Naive thymus-derived CD8-positive, alpha-beta T cell (primary cell): ENCODE data around the gene TOB1. TPM values are rescaled to one million over a fixed set of nuclear protein-coding genes. Genes with fewer than 3 reads are reported as not detected.

Source experiments
- ATAC-seq, 2 donors: fragments of 150-1000 bp; cut with Tn5 transposase in 1 of 2; sonication (Bioruptor Pico), chemical (Tn5 transposase) in 1 of 2; 1 replicate in 1 of 2; 2 replicates in 1 of 2; pipeline ENCODE4 v1.10.0; 2021; ENCODE audit warnings: mild to moderate bottlenecking in 2 of 2, moderate library complexity in 2 of 2
- POLR2A ChIA-PET: fragments of 350-600 bp; sonication (Branson Sonifier 250); formaldehyde crosslinking; loops from one replicate; lab custom pipeline; 2021; ENCODE audit warnings: antibody characterized with exemption; lab: Charles Lee
- DNase-seq, 10 donors: peaks; one replicate each; pipeline versions ENCODE4 v3.0.0 to v3.0.0-alpha.2; 2020 to 2022
- H3K27ac Mint-ChIP-seq, 10 donors: one replicate each; pipeline ENCODE4 v1.8.0; 2020 to 2022; ENCODE audit warnings: mild to moderate bottlenecking in 10 of 10, mixed read lengths in 10 of 10, moderate library complexity in 4 of 10, inconsistent platforms in 1 of 10
- H3K27me3 Mint-ChIP-seq, 5 donors: one replicate each; pipeline ENCODE4 v1.8.0; 2021 to 2022; ENCODE audit warnings: mixed read lengths in 5 of 5
- H3K36me3 Mint-ChIP-seq, 3 donors: one replicate each; pipeline ENCODE4 v1.8.0; 2020 to 2022; ENCODE audit warnings: mixed read lengths in 3 of 3, mild to moderate bottlenecking in 2 of 3, inconsistent platforms in 1 of 3
- H3K4me1 Mint-ChIP-seq, 4 donors: one replicate each; pipeline ENCODE4 v1.8.0; 2021 to 2022; ENCODE audit warnings: mixed read lengths in 4 of 4
- H3K4me3 Mint-ChIP-seq, 10 donors: one replicate each; pipeline ENCODE4 v1.8.0; 2020 to 2022; ENCODE audit warnings: mild to moderate bottlenecking in 10 of 10, mixed read lengths in 10 of 10, moderate library complexity in 6 of 10, inconsistent platforms in 1 of 10
- H3K9me3 Mint-ChIP-seq, 9 donors: one replicate each; pipeline ENCODE4 v1.8.0; 2020 to 2022; ENCODE audit warnings: mixed read lengths in 9 of 9, mild to moderate bottlenecking in 3 of 9, inconsistent platforms in 1 of 9, moderate library complexity in 1 of 9
- polyA plus RNA-seq, 3 donors: library from polyadenylated mRNA; unstranded; fragments of 300-500 nt; fragmentation: Illumina TruSeq; gene quantifications; one replicate each; pipeline ENCODE4 v1.2.3, GENCODE V29; 2021
- total RNA-seq, 8 experiments: library from RNA in 2 of 8; stranded (reverse) in 2 of 8; gene quantifications; one replicate each; pipeline ENCODE4 v1.2.3 and lab custom pipeline; 2021 to 2026

TOB1 gene
- total and polyA plus RNA-seq, 5 experiments from 2014 or later = 42.9 to 114 (median 86.8) TPM

- POLR2A ChIA-PET = no interaction called here
- Mint-ChIP-seq H3K4me1 (peaks cover 0 to 6% (median 3%) of the 10 kb centered on the region in 4 donors), H3K4me3 (no peak overlapping the region), H3K27ac (no peak overlapping the region), H3K27me3 (peaks cover 0 to 11% (median 9%) of the 10 kb centered on the region in 5 donors), H3K36me3 (peaks cover 0 to 4% (median 0%) of the 10 kb centered on the region in 3 donors), H3K9me3 (peaks cover 0 to under 1% (median 0%) of the 10 kb centered on the region in 9 donors)
- ATAC-seq = no peak
- no peak for DNase-seq
These were observed 47.9 kb downstream of the TOB1 start for GRCh38 chr17:50818261-50818660.

GRCh38 chr17:50817838-50818237, 48.3 kb downstream of the TOB1 start:
- ATAC-seq = no peak
- Mint-ChIP-seq H3K4me1 (peaks cover 0 to 6% (median 3%) of the 10 kb centered on the region in 4 donors), H3K36me3 (peaks cover 0 to 4% (median 0%) of the 10 kb centered on the region in 3 donors)

GRCh38 chr17:50816771-50817751, 49.1 kb downstream of the TOB1 start:
- Mint-ChIP-seq H3K27ac (peak overlapping the region in 1 of 10 donors; percentile 14), H3K4me3 (peak overlapping the region in 4 of 10 donors; percentile 5 to 27 (median 21)), H3K36me3 (peaks cover 0 to 4% (median 0%) of the 10 kb centered on the region in 3 donors), H3K4me1 (peaks cover 0 to 6% (median 3%) of the 10 kb centered on the region in 4 donors), H3K9me3 (no peaks in the 10 kb centered on the region), H3K27me3 (peaks cover 0 to 11% (median 9%) of the 10 kb centered on the region in 5 donors)
- DNase-seq = peak; percentile 29 to 78 (median 59)
- POLR2A ChIA-PET = interaction anchor here (1.5 kb wide), 1 partner anchor 133 kb away, joined by 3 read pairs; no protein-coding TSS in a partner anchor
- ATAC-seq = peak; percentile 85 to 96

More at GRCh38 chr17:50817838-50818237, 48.3 kb downstream of the TOB1 start:
- peaks cover 0 to 11% (median 9%) of the 10 kb centered on the region in 5 donors for H3K27me3 Mint-ChIP-seq
- H3K4me3 Mint-ChIP-seq = no peak overlapping the region
- no peaks in the 10 kb centered on the region for H3K9me3 Mint-ChIP-seq
- peak overlapping the region in 1 of 10 donors; percentile 14 for H3K27ac Mint-ChIP-seq
- POLR2A ChIA-PET = no interaction called here
- no peak for DNase-seq

GRCh38 chr17:50816271-50816670, 49.9 kb downstream of the TOB1 start:
- ATAC-seq = no peak
- no peak overlapping the region for H3K27ac Mint-ChIP-seq
- H3K4me1 Mint-ChIP-seq = peaks cover 0 to 6% (median 3%) of the 10 kb centered on the region in 4 donors
- H3K27me3 Mint-ChIP-seq = peaks cover 0 to 11% (median 9%) of the 10 kb centered on the region in 5 donors
- no peak overlapping the region for H3K4me3 Mint-ChIP-seq
- H3K36me3 Mint-ChIP-seq = peaks cover 0 to 4% (median 0%) of the 10 kb centered on the region in 3 donors
- POLR2A ChIA-PET = interaction anchor here (1.5 kb wide), 1 partner anchor 133 kb away, joined by 3 read pairs; no protein-coding TSS in a partner anchor
- no peaks in the 10 kb centered on the region for H3K9me3 Mint-ChIP-seq
- no peak for DNase-seq

GRCh38 chr17:50815400-50815799, 50.8 kb downstream of the TOB1 start:
- POLR2A ChIA-PET = no interaction called here

GRCh38 chr17:50813583-50813982, 52.6 kb downstream of the TOB1 start:
- no peak overlapping the region for H3K27ac Mint-ChIP-seq
- ATAC-seq = no peak

More at GRCh38 chr17:50815400-50815799, 50.8 kb downstream of the TOB1 start:
- no peak for ATAC-seq
- Mint-ChIP-seq H3K4me1 (peaks cover 0 to 6% (median 3%) of the 10 kb centered on the region in 4 donors), H3K36me3 (peaks cover 0 to 4% (median 0%) of the 10 kb centered on the region in 3 donors), H3K27ac (no peak overlapping the region), H3K4me3 (no peak overlapping the region), H3K27me3 (peaks cover 0 to 11% (median 9%) of the 10 kb centered on the region in 5 donors), H3K9me3 (no peaks in the 10 kb centered on the region)
- no peak for DNase-seq

More at GRCh38 chr17:50813583-50813982, 52.6 kb downstream of the TOB1 start:
- H3K4me3 Mint-ChIP-seq = no peak overlapping the region
- H3K27me3 Mint-ChIP-seq = peaks cover 0 to 11% (median 9%) of the 10 kb centered on the region in 5 donors
- DNase-seq = no peak
- H3K36me3 Mint-ChIP-seq = peaks cover 0 to 4% (median 0%) of the 10 kb centered on the region in 3 donors
- H3K4me1 Mint-ChIP-seq = peaks cover 0 to 3% (median 2%) of the 10 kb centered on the region in 4 donors
- POLR2A ChIA-PET = no interaction called here
- H3K9me3 Mint-ChIP-seq = no peaks in the 10 kb centered on the region

Other genes starting within 250 kb of the TOB1 start
- under 1 TPM in 1 of 2 experiments, not detected in 1; 0.10 TPM for gene ABCC3, start 231.5 kb downstream of the TOB1 start, total RNA-seq
- not detected for gene ABCC3, start 231.5 kb downstream of the TOB1 start, polyA plus RNA-seq
- gene ANKRD40, start 158.4 kb downstream of the TOB1 start, total RNA-seq = 10 to 100 TPM; 35.5 to 39.5 TPM
- 1 to 10 TPM; 2.8 to 5.2 (median 4.3) TPM for gene ANKRD40, start 158.4 kb downstream of the TOB1 start, polyA plus RNA-seq
- gene LUC7L3, start 146.8 kb downstream of the TOB1 start, total RNA-seq = 100 to 1,000 TPM; 311 to 345 TPM
- gene LUC7L3, start 146.8 kb downstream of the TOB1 start, polyA plus RNA-seq = 10 to 100 TPM; 41.6 to 58.4 (median 46.0) TPM
- not detected for gene ANKRD40CL, start 98.8 kb downstream of the TOB1 start, total RNA-seq
- not detected for gene ANKRD40CL, start 98.8 kb downstream of the TOB1 start, polyA plus RNA-seq
- not detected for gene WFIKKN2, start 30.8 kb downstream of the TOB1 start, total RNA-seq
- not detected for gene WFIKKN2, start 30.8 kb downstream of the TOB1 start, polyA plus RNA-seq